AG04449 (cell line): ENCODE data around the gene NUDCD3.

Source experiments
- CTCF ChIA-PET: fragments of 350-600 bp; formaldehyde crosslinking; extraction: SDS; loops from one replicate; lab custom pipeline; 2021; ENCODE audit warnings: antibody characterized with exemption; lab: Yijun Ruan, JAX
- POLR2A ChIA-PET: fragments of 400-600, 350-600 bp; formaldehyde crosslinking; extraction: SDS; loops from one replicate; lab custom pipeline; 2020; ENCODE audit warnings: antibody characterized with exemption, inconsistent platforms; lab: Yijun Ruan, JAX
- DNase-seq: peaks from one replicate; pipeline ENCODE4 v3.0.0-alpha.2; 2010; ENCODE audit warnings: low read depth, low spot score
- H3K4me3 ChIP-seq: 2 replicates; pipeline ENCODE4 v1.5.1; 2011; ENCODE audit warnings: low read depth, mild to moderate bottlenecking, control low read depth, low read length
- TF ChIP-seq, protein P1 (sequence below): IDR thresholded peaks from one replicate; pipeline ENCODE4 v1.5.1; 2011; ENCODE audit warnings: mild to moderate bottlenecking, moderate library complexity, low read length, control low read depth, inconsistent platforms; ENCODE audit not compliant: insufficient read depth; ENCODE audit errors: missing control alignments

The NUDCD3 gene

DNA sequence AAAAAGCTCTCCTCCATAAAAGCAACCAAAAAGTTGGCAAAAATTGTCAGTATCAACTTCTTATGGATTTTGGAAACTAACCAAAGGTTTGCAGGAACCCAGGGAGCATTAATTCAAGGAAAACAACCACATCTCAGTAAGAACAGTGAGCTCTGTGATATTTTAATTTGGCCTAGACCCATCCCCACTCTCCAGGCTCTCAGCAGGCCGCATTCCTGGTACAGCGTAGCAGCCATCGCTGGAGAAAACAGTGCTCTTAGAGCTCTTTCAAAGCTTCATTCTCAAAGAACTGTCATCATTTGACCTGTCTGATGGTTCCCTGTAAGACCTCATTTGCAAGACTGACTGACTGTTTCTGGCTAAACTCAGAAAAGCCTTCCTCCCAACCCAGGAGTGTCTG is 81.9 kb downstream of the NUDCD3 start:
- H3K4me3 ChIP-seq = no peak overlapping the region
- TF ChIP-seq, protein P1, sequence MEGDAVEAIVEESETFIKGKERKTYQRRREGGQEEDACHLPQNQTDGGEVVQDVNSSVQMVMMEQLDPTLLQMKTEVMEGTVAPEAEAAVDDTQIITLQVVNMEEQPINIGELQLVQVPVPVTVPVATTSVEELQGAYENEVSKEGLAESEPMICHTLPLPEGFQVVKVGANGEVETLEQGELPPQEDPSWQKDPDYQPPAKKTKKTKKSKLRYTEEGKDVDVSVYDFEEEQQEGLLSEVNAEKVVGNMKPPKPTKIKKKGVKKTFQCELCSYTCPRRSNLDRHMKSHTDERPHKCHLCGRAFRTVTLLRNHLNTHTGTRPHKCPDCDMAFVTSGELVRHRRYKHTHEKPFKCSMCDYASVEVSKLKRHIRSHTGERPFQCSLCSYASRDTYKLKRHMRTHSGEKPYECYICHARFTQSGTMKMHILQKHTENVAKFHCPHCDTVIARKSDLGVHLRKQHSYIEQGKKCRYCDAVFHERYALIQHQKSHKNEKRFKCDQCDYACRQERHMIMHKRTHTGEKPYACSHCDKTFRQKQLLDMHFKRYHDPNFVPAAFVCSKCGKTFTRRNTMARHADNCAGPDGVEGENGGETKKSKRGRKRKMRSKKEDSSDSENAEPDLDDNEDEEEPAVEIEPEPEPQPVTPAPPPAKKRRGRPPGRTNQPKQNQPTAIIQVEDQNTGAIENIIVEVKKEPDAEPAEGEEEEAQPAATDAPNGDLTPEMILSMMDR = no peak
- DNase-seq = no peak
- ChIA-PET CTCF (interaction anchor here (0.9 kb wide), 1 partner anchor 9 kb away, joined by 3 read pairs; no protein-coding TSS in a partner anchor), POLR2A (no interaction called here)

DNA sequence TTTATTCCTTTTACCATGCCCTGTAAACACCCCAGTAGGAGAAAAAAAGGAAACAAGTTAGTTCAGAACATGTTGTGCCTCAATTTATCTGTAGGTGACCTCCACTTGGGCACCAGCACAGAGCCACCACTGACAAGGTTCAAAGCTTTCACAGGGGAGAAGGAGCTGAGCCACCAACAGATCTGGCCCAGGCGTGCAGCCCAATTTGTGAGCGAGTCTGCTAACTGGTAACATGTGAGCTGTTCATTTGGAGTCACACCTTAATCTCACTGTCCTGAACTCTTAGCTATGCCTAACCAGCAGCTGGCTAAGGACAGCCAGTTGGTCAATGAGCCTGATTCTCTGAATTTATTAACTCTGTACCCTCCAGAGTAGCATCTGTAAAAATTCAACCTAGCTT is 86.7 kb downstream of the NUDCD3 start:
- DNase-seq = no peak
- TF ChIP-seq, protein P1 = no peak
- H3K4me3 ChIP-seq = no peak overlapping the region
- ChIA-PET CTCF (interaction anchor here (0.8 to 1.2 kb wide), 3 partner anchors 24 to 74 kb away, joined by 3 read pairs; no protein-coding TSS in a partner anchor), POLR2A (no interaction called here)

GRCh38 chr7:44403176-44403759 is 87.2 kb downstream of the NUDCD3 start:
- no peak for DNase-seq
- POLR2A ChIA-PET = no interaction called here
- TF ChIP-seq, protein P1 = no peak

GRCh38 chr7:44402401-44403060 is 87.9 kb downstream of the NUDCD3 start:
- no peak for DNase-seq
- TF ChIP-seq, protein P1 = no peak
- ChIA-PET POLR2A (no interaction called here), CTCF (interaction anchor here (1.2 kb wide), 1 partner anchor 75 kb away, joined by 3 read pairs; no protein-coding TSS in a partner anchor)
- H3K4me3 ChIP-seq = no peak overlapping the region

More at GRCh38 chr7:44403176-44403759, 87.2 kb downstream of the NUDCD3 start:
- H3K4me3 ChIP-seq = no peak overlapping the region
- CTCF ChIA-PET = interaction anchor here (0.8 to 1.2 kb wide), 3 partner anchors 24 to 74 kb away, joined by 3 read pairs; no protein-coding TSS in a partner anchor

GRCh38 chr7:44401692-44402091 is 88.8 kb downstream of the NUDCD3 start:
- no peak overlapping the region for H3K4me3 ChIP-seq
- TF ChIP-seq, protein P1 = no peak
- DNase-seq = no peak
- POLR2A ChIA-PET = no interaction called here
- CTCF ChIA-PET = no interaction called here

- POLR2A ChIA-PET = no interaction called here
- CTCF ChIA-PET = interaction anchor here (1.2 kb wide), 1 partner anchor 10 kb away, joined by 3 read pairs; no protein-coding TSS in a partner anchor
- no peak overlapping the region for H3K4me3 ChIP-seq
- DNase-seq = no peak
- TF ChIP-seq, protein P1 = no peak
Observed at GRCh38 chr7:44400033-44400511, 90.4 kb downstream of the NUDCD3 start.
